Raji (cell line): Measurements from ENCODE around the gene PPIF.

Source experiments
- POLR2A ChIP-seq: IDR thresholded peaks from 2 replicates; pipeline ENCODE4 v1.6.1; 2011; ENCODE audit warnings: low read depth, low read length, control low read depth; ENCODE audit not compliant: insufficient read depth

Gene PPIF

GRCh38 chr10:79335470-79336235, 11.6 kb upstream of the PPIF start:
- no peak for TF ChIP-seq POLR2A

- no peak for TF ChIP-seq POLR2A
These were observed 11.0 kb upstream of the PPIF start for GRCh38 chr10:79336276-79336675.

- no peak for TF ChIP-seq POLR2A
These were observed 10.5 kb upstream of the PPIF start for GRCh38 chr10:79336739-79337138.

DNA sequence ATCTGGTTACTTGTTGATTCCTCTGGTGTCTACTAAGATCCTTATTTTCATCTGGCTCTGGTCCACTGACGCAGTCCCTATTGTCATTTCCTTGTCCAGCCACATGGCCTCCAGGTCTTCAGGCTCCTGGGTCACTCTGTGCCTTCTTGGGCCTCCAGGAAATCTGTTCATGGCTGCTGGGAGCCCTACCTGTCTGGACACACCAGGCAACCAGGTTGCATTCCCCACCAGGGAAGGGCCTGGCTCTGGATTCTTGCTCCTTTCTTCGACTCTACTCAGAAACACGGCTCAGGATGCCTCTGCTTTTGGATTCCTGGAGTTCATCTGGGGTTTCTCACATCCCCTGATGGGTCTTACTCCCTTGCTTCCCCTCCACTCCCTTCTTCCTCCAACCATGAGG, 8.0 kb upstream of the PPIF start:
- no peak for TF ChIP-seq POLR2A

DNA sequence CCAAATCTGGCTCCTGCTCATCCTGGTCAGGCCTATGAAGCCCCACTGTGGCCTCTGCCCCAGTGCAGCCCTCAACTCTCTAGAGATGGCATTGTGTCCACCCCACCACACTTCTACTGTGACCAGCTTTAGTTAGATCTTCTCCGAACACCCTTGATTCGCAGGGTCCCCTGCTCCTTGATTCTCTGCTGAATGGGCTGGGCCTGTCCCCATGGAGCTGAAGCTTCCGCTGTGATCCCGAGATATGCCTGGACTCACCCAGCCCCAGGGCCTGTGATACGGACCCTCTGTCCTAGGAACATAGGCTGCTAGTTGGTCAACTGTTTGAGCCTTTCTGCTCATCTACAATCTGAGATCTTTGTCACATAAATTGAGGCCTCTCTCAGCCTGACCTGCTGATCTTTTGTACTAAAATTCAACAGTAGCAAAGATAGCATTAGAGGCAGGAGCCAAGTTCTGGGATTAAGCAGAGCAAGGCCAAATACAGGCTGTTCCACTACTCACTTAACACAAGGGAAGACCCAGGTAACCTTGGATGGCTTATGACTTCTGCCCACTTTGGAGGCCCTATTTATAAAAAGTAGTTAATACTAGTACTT, 6.5 kb upstream of the PPIF start:
- TF ChIP-seq POLR2A = no peak

- TF ChIP-seq POLR2A = no peak
These were observed 4.9 kb upstream of the PPIF start for GRCh38 chr10:79342295-79342761.

GRCh38 chr10:79342811-79343561, 4.3 kb upstream of the PPIF start:
- no peak for TF ChIP-seq POLR2A

GRCh38 chr10:79344502-79345195, 2.6 kb upstream of the PPIF start:
- no peak for TF ChIP-seq POLR2A

GRCh38 chr10:79345241-79346011, 1.8 kb upstream of the PPIF start:
- no peak for TF ChIP-seq POLR2A

- no peak for TF ChIP-seq POLR2A
These were observed 1.3 kb upstream of the PPIF start for GRCh38 chr10:79346012-79346340.

- no peak for TF ChIP-seq POLR2A
These were observed 662 bp upstream of the PPIF start for GRCh38 chr10:79346388-79347225.

DNA sequence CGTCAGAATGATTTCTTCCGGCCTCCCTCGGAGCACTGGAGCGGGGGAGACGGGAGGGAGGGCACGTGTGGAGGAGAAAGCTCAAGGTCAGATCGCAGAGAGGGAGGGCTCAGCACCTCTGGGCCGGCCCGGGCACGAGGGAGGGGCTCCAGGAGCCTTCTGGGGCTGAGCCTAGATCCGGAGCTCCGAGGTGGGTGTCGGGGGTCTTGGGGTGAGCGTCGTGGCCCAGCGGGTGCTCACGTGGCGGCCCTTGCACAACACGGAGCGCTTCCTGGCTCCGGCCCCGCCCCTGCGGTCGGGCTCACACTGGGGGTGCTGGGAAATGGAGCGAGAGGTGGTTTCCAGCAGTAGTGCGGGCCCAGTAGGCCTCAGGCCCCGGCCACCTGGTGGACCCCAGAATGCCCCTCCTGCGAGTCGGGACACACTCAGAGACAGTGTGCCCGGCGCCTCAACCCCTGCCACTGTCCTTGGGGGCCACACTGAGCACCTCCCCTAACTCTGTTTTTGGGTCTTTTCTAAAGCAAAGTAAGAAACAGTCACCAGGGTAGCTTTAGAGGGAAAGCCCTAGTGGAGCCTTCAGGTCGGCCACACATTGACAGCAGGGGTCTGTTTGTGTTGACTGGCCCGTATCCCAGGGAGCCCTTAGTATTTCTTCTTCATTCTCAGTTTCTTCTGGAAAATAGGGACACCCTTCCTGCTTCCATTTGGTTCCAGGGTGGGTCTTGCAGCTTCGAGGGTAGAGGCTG, 798 bp downstream of the PPIF start:
- TF ChIP-seq POLR2A = no peak; the same call in 1 of the 2 replicates

DNA sequence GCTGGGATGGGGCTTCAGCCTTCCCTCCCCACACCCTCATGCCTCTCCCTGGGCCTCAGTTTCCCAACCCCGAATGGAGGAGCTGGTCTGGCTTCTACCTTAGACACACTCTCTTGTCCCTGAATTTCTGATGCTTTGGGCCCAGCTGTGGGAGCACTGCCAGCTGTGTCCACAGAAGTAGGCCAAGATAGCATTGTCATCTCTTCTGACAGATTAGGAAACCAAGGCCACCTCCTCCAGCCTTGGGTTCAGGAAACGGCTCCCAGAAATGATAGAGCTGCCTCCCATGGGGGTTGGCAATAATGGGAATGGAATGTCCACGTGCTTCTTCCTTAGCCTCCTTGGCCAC, 1.3 kb downstream of the PPIF start:
- no peak for TF ChIP-seq POLR2A

DNA sequence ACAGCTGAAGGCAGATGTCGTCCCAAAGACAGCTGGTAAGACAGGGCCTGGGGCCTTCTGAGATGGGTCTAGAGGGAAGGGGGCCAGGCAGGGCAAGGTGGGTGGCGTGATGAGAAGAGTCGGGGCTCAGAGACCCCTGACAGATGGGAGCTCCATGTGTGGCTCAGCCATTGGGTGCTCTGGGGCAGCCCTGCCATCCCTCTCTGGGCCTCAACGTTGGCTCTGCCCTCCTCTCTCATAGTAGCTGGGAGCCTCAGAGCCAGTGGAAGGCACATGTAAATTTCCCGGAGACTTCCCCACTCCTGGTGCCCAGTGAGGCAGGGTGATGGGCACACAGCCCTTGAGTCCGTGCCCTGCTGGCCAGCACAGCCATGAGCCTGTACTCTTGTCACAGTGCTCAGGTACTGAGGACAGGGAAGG, 1.8 kb downstream of the PPIF start:
- TF ChIP-seq POLR2A = no peak
